ENCODE measurements around the gene MYLK4. TPM values are rescaled to one million over a fixed set of nuclear protein-coding genes. Genes with fewer than 3 reads are reported as not detected.

The MYLK4 gene
- total and polyA plus RNA-seq, 9 donors, result 0.24 to 0.83 (median 0.50) TPM

GRCh38 chr6:2754911-2755310 lies 4.2 kb upstream of the MYLK4 start:
- TF ChIP-seq EP300 (IDR thresholded peaks at IDR 0.05) (no peak), POLR2A (IDR thresholded peaks at IDR 0.05) (no peak)
- TF ChIP-seq, protein P1, sequence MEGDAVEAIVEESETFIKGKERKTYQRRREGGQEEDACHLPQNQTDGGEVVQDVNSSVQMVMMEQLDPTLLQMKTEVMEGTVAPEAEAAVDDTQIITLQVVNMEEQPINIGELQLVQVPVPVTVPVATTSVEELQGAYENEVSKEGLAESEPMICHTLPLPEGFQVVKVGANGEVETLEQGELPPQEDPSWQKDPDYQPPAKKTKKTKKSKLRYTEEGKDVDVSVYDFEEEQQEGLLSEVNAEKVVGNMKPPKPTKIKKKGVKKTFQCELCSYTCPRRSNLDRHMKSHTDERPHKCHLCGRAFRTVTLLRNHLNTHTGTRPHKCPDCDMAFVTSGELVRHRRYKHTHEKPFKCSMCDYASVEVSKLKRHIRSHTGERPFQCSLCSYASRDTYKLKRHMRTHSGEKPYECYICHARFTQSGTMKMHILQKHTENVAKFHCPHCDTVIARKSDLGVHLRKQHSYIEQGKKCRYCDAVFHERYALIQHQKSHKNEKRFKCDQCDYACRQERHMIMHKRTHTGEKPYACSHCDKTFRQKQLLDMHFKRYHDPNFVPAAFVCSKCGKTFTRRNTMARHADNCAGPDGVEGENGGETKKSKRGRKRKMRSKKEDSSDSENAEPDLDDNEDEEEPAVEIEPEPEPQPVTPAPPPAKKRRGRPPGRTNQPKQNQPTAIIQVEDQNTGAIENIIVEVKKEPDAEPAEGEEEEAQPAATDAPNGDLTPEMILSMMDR (IDR thresholded peaks at IDR 0.05), result no peak
- Histone ChIP-seq H3K36me3 (no peaks in the 10 kb centered on the region), H3K27me3 (no peaks in the 10 kb centered on the region), H3K4me3 (no peak overlapping the region), H3K27ac (no peak overlapping the region), H3K9me3 (no peaks in the 10 kb centered on the region), H3K4me1 (ENCODE audit: insufficient read depth) (no peaks in the 10 kb centered on the region)
- DNase-seq, result no peak
- intact Hi-C loops (cut with DNase I), result loop anchor here in 1 of 4 donors (10.0 kb wide), 1 partner anchor 510 kb away; the partner anchor contains the start of gene GMDS
- WGBS, 3 donors, result 77 to 89% (median 89%) methylated on average over 1 of the region's 1 CpG

- Histone ChIP-seq H3K4me3 (no peak overlapping the region), H3K36me3 (no peaks in the 10 kb centered on the region), H3K9me3 (no peaks in the 10 kb centered on the region), H3K4me1 (ENCODE audit: insufficient read depth) (no peaks in the 10 kb centered on the region), H3K27ac (no peak overlapping the region), H3K27me3 (no peaks in the 10 kb centered on the region)
- no peak for TF ChIP-seq EP300 (IDR thresholded peaks at IDR 0.05)
- TF ChIP-seq, protein P1 (IDR thresholded peaks at IDR 0.05), result no peak
- TF ChIP-seq POLR2A (IDR thresholded peaks at IDR 0.05), result no peak
- intact Hi-C loops (cut with DNase I), result loop anchor here in 1 of 4 donors (10.0 kb wide), 1 partner anchor 510 kb away; the partner anchor contains the start of gene GMDS
- 58 to 84% (median 61%) methylated on average over 3 of the region's 3 CpGs for WGBS, 3 donors
- no peak for DNase-seq
Observed at GRCh38 chr6:2754393-2754792, 3.7 kb upstream of the MYLK4 start.

DNA sequence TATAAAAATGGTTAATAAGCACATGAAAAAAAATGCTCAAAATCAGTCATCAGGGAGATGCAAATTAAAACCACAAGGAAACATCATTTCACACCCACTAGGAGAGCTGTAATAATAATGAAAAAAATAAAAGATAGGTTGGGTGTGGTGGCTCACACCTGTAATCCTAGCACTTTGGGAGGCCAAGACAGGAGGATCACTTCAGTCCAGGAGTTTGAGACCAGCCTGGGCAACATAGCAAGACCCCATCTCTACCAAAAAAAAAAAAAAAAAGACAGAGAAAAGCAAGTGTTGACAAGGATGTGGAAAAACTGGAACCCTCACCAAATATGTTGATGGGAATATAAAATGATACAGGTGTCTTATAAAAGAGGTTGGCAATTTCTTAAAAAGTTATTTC lies 3.0 kb upstream of the MYLK4 start:
- Histone ChIP-seq H3K27ac (no peak overlapping the region), H3K9me3 (no peaks in the 10 kb centered on the region), H3K36me3 (no peaks in the 10 kb centered on the region), H3K4me1 (ENCODE audit: insufficient read depth) (no peaks in the 10 kb centered on the region), H3K4me3 (no peak overlapping the region), H3K27me3 (no peaks in the 10 kb centered on the region)
- TF ChIP-seq POLR2A (IDR thresholded peaks at IDR 0.05) (no peak), EP300 (IDR thresholded peaks at IDR 0.05) (no peak)
- TF ChIP-seq, protein P1 (IDR thresholded peaks at IDR 0.05), result no peak
- DNase-seq, result no peak
- intact Hi-C loops (cut with DNase I), result loop anchor here in 1 of 4 donors (10.0 kb wide), 1 partner anchor 509 kb away; the partner anchor contains the start of gene GMDS

DNA sequence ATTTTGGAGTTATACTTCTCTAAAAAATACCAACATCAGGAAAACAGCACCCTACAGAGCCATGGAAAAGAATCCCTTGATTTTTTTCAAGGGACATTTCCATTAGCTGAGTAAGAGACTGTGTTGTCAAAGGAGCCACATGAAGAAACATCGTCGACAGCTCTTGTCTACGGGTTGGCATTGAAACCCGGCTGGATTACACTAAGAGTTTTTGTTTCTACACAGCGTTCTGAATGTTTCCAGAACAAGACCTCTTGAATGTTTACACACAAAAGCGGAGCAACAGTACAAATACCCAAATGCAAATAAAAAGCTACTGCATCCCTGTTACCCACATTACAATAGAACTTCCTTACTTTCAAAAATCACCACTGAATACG lies 2.4 kb upstream of the MYLK4 start:
- intact Hi-C loops (cut with DNase I), result loop anchor here in 1 of 4 donors (10.0 kb wide), 1 partner anchor 508 kb away; the partner anchor contains the start of gene GMDS
- H3K27me3 ChIP-seq, result no peaks in the 10 kb centered on the region
- no peak for DNase-seq

More for the DNA sequence above, 2.4 kb upstream of the MYLK4 start:
- no peaks in the 10 kb centered on the region for H3K36me3 ChIP-seq
- H3K27ac ChIP-seq, result no peak overlapping the region
- TF ChIP-seq, protein P1 (IDR thresholded peaks at IDR 0.05), result no peak
- no peak for TF ChIP-seq POLR2A (IDR thresholded peaks at IDR 0.05)
- no peak for TF ChIP-seq EP300 (IDR thresholded peaks at IDR 0.05)
- H3K4me3 ChIP-seq, result no peak overlapping the region
- no peaks in the 10 kb centered on the region for H3K9me3 ChIP-seq
- WGBS, 3 donors, result 86 to 89% (median 87%) methylated on average over 7 of the region's 7 CpGs
- H3K4me1 ChIP-seq (ENCODE audit: insufficient read depth), result no peaks in the 10 kb centered on the region
